Astrocyte (in vitro differentiated cells and primary cell): ENCODE measurements around the gene ASB10. TPM values are rescaled to one million over a fixed set of nuclear protein-coding genes. Genes with fewer than 3 reads are reported as not detected.

Experiments used
- DNase-seq: peaks from one replicate; pipeline ENCODE4 v3.0.0-alpha.2; 2010; ENCODE audit warnings: low read depth
- FAIRE-seq: peaks from 2 replicates; lab custom pipeline; 2011; peaks lifted over from hg19 to GRCh38; lab: Jason Lieb, UNC
- H2AFZ ChIP-seq: 2 replicates; pipeline ENCODE4 v1.6.0; 2012; ENCODE audit warnings: low read depth, low read length, inconsistent platforms
- H3K27ac ChIP-seq: 2 replicates; pipeline ENCODE4 v1.5.1; 2011; ENCODE audit warnings: low read depth, low read length, inconsistent platforms
- H3K27me3 ChIP-seq: 2 replicates; pipeline ENCODE4 v1.6.0; 2011; ENCODE audit warnings: low read length, inconsistent platforms; ENCODE audit not compliant: insufficient read depth
- H3K36me3 ChIP-seq: 2 replicates; pipeline ENCODE4 v1.5.1; 2011; ENCODE audit warnings: low read length, inconsistent platforms; ENCODE audit not compliant: insufficient read depth
- H3K4me1 ChIP-seq: 2 replicates; pipeline ENCODE4 v1.5.1; 2011; ENCODE audit warnings: low read length, inconsistent platforms; ENCODE audit not compliant: insufficient read depth
- H3K4me2 ChIP-seq: 2 replicates; pipeline ENCODE4 v1.6.0; 2012; ENCODE audit warnings: low read length, inconsistent platforms
- H3K4me3 ChIP-seq: 2 replicates; pipeline ENCODE4 v1.5.1; 2011; ENCODE audit warnings: low read depth, mild to moderate bottlenecking, low read length, inconsistent platforms; ENCODE audit not compliant: insufficient read depth
- H3K79me2 ChIP-seq: 2 replicates; pipeline ENCODE4 v1.6.0; 2012; ENCODE audit warnings: mild to moderate bottlenecking, low read length, inconsistent platforms; ENCODE audit not compliant: insufficient read depth
- H3K9ac ChIP-seq: 2 replicates; pipeline ENCODE4 v1.6.0; 2012; ENCODE audit warnings: mild to moderate bottlenecking, low read length, inconsistent platforms
- H3K9me3 ChIP-seq: 2 replicates; pipeline ENCODE4 v1.5.1; 2012; ENCODE audit warnings: low read depth, mild to moderate bottlenecking, low read length, inconsistent platforms; ENCODE audit not compliant: insufficient read depth
- H4K20me1 ChIP-seq: 2 replicates; pipeline ENCODE4 v1.6.0; 2012; ENCODE audit warnings: low read length, inconsistent platforms; ENCODE audit not compliant: insufficient read depth
- H3K27ac Mint-ChIP-seq: one replicate; pipeline ENCODE4 v1.8.0; 2021; ENCODE audit warnings: mild to moderate bottlenecking, mixed read lengths; ENCODE audit not compliant: unreplicated experiment
- H3K27me3 Mint-ChIP-seq: one replicate; pipeline ENCODE4 v1.8.0; 2021; ENCODE audit warnings: low read depth, mixed read lengths; ENCODE audit not compliant: unreplicated experiment
- H3K36me3 Mint-ChIP-seq: one replicate; pipeline ENCODE4 v1.8.0; 2021; ENCODE audit warnings: low read depth, mixed read lengths; ENCODE audit not compliant: unreplicated experiment
- H3K4me1 Mint-ChIP-seq: one replicate; pipeline ENCODE4 v1.8.0; 2021; ENCODE audit warnings: low read depth, mixed read lengths; ENCODE audit not compliant: unreplicated experiment
- H3K4me3 Mint-ChIP-seq: one replicate; pipeline ENCODE4 v1.8.0; 2021; ENCODE audit warnings: mild to moderate bottlenecking, moderate library complexity, mixed read lengths; ENCODE audit not compliant: unreplicated experiment
- H3K9me3 Mint-ChIP-seq: one replicate; pipeline ENCODE4 v1.8.0; 2021; ENCODE audit warnings: mild to moderate bottlenecking, mixed read lengths; ENCODE audit not compliant: unreplicated experiment
- EZH2 ChIP-seq: IDR thresholded peaks from 2 replicates; pipeline ENCODE4 v1.6.1; 2012; ENCODE audit warnings: mild to moderate bottlenecking, low read length, inconsistent platforms; ENCODE audit not compliant: insufficient read depth
- total RNA-seq: library from RNA; stranded (reverse); gene quantifications from 2 replicates; pipeline ENCODE4 v1.2.1, GENCODE V29; 2021
- TF ChIP-seq, protein P1 (sequence below): IDR thresholded peaks from 2 replicates; pipeline ENCODE4 v1.5.1; 2011; ENCODE audit warnings: low read depth, mild to moderate bottlenecking, inconsistent platforms, low read length, moderate library complexity; ENCODE audit not compliant: insufficient read depth

ASB10 gene
- total RNA-seq, 1 donor from 2014 or later: not detected

DNA sequence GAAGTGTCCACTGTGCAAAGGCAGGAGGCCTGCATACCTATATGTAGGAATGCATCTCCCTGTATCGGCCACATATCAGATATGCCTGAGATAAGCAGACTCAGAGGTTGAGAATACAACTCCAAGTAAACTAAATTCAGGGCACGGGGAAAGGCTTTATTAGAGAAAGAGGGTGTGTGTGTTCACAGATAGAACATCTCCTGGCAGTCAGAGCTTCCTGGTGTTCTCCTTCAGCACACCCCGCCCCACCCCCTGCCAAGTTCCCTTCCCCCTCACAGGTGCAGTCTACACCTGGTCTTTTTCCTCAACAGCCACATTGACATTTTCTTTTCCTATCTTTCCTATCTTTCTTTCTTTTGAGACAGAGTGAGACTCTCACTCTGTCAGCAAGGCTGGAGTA lies 36.7 kb downstream of the ASB10 start:
- TF ChIP-seq, protein P1, sequence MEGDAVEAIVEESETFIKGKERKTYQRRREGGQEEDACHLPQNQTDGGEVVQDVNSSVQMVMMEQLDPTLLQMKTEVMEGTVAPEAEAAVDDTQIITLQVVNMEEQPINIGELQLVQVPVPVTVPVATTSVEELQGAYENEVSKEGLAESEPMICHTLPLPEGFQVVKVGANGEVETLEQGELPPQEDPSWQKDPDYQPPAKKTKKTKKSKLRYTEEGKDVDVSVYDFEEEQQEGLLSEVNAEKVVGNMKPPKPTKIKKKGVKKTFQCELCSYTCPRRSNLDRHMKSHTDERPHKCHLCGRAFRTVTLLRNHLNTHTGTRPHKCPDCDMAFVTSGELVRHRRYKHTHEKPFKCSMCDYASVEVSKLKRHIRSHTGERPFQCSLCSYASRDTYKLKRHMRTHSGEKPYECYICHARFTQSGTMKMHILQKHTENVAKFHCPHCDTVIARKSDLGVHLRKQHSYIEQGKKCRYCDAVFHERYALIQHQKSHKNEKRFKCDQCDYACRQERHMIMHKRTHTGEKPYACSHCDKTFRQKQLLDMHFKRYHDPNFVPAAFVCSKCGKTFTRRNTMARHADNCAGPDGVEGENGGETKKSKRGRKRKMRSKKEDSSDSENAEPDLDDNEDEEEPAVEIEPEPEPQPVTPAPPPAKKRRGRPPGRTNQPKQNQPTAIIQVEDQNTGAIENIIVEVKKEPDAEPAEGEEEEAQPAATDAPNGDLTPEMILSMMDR: no peak
- TF ChIP-seq EZH2: no peak
- FAIRE-seq (no peak), DNase-seq (no peak)
- Mint-ChIP-seq H3K4me3 (no peak overlapping the region), H3K4me1 (no peaks in the 10 kb centered on the region), H3K36me3 (peaks cover 10% of the 10 kb centered on the region), H3K27me3 (peaks cover 27% of the 10 kb centered on the region), H3K9me3 (no peaks in the 10 kb centered on the region), H3K27ac (no peak overlapping the region)
- H4K20me1 ChIP-seq: peaks cover 10% of the 10 kb centered on the region
- no peak overlapping the region for H3K9ac ChIP-seq
- no peaks in the 10 kb centered on the region for H3K4me1 ChIP-seq
- H3K27me3 ChIP-seq: peaks cover 40% of the 10 kb centered on the region
- no peaks in the 10 kb centered on the region for H3K36me3 ChIP-seq
- H3K4me3 ChIP-seq: no peak overlapping the region
- H3K27ac ChIP-seq: no peak overlapping the region
- no peaks in the 10 kb centered on the region for H3K9me3 ChIP-seq
- no peak overlapping the region for H3K4me2 ChIP-seq
- H2AFZ ChIP-seq: no peak overlapping the region
- H3K79me2 ChIP-seq: no peaks in the 10 kb centered on the region

DNA sequence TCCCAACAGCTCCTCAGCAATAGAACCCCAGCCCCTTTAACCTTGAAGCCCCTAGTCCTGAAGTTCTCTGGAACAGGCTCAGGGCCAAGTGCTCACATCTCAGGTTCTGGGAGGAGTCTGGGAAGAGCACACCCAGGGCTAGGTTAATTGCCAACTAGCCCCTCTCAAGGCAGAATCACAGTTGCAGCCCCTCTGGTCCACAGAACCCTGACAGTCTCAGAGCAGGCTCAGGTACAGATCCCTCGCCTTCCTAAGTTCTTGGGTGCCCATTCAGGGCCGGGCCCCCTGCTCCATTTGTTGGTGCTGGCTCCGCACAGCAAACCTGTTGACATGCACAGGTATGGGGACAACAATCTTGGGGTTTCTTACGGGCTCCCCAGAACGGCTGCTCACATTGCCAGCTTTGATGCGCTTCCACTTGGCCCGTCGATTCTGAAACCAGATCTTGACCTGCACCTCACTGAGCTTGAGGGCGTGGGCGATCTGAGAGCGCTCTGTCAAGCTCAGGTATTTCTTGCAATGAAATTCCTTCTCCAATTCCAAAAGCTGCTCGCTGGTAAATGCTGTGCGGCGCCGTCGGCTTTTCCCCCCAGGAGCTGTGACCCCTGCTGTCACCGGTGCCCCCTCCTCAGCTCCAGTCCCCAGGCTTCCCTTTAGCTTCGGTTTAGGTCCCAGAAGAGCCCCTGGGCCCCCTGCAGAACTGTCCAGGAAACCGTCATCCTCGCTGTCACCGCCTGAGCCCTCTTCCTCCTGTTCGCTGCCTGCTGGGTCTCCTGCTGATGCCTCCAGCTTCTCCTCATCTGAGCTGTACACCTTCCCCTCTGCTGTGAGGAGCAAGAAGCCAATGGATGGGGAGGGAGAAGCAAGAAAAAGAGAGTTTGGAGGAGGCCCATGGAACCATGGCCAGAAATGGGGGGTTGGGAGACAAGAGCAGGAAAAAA lies 38.5 kb downstream of the ASB10 start:
- H3K4me1 ChIP-seq: no peaks in the 10 kb centered on the region
- H4K20me1 ChIP-seq: peaks cover 10% of the 10 kb centered on the region
- no peak overlapping the region for H3K9ac ChIP-seq
- DNase-seq: no peak
- no peak overlapping the region for H2AFZ ChIP-seq
- H3K36me3 ChIP-seq: no peaks in the 10 kb centered on the region
- Mint-ChIP-seq H3K27me3 (peaks cover 17% of the 10 kb centered on the region), H3K9me3 (no peaks in the 10 kb centered on the region), H3K27ac (no peak overlapping the region), H3K36me3 (peaks cover 13% of the 10 kb centered on the region), H3K4me1 (no peaks in the 10 kb centered on the region), H3K4me3 (no peak overlapping the region)
- no peak overlapping the region for H3K4me3 ChIP-seq
- no peak overlapping the region for H3K27ac ChIP-seq
- no peak overlapping the region for H3K4me2 ChIP-seq
- H3K79me2 ChIP-seq: no peaks in the 10 kb centered on the region
- H3K27me3 ChIP-seq: peaks cover 33% of the 10 kb centered on the region
- TF ChIP-seq, protein P1: no peak
- no peak for TF ChIP-seq EZH2
- H3K9me3 ChIP-seq: no peaks in the 10 kb centered on the region
- no peak for FAIRE-seq

DNA sequence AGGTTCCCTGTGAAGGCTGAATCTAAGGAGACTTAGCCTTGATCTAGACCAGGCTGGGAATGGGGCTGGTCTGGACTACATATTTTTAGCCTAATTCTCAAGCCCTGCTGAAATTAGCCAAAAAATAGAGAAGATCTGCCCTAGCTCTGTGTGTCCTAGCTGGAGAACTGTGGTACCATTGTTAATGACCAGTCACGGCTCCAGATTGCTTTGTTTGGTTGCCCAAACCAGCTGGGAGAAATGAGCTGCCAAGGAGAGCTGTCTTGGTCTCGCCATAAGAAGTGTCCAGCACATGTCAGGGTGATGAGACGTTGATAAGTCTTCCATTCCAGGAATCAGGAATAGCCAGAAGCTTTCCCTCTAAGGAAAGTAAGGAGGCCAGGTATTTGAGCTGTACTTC lies 40.3 kb downstream of the ASB10 start:
- H3K27me3 ChIP-seq: peaks cover 22% of the 10 kb centered on the region
- Mint-ChIP-seq H3K27me3 (peaks cover 17% of the 10 kb centered on the region), H3K36me3 (peaks cover 21% of the 10 kb centered on the region), H3K4me3 (no peak overlapping the region), H3K4me1 (no peaks in the 10 kb centered on the region), H3K9me3 (no peaks in the 10 kb centered on the region), H3K27ac (peak overlapping the region; percentile 23)
- peaks cover 14% of the 10 kb centered on the region for H4K20me1 ChIP-seq
- TF ChIP-seq, protein P1: no peak
- TF ChIP-seq EZH2: no peak
- no peaks in the 10 kb centered on the region for H3K4me1 ChIP-seq
- FAIRE-seq (no peak), DNase-seq (no peak)
- H3K36me3 ChIP-seq: no peaks in the 10 kb centered on the region
- no peak overlapping the region for H3K4me2 ChIP-seq
- no peak overlapping the region for H2AFZ ChIP-seq
- H3K27ac ChIP-seq: no peak overlapping the region
- H3K9ac ChIP-seq: no peak overlapping the region
- no peak overlapping the region for H3K4me3 ChIP-seq
- H3K9me3 ChIP-seq: no peaks in the 10 kb centered on the region
- H3K79me2 ChIP-seq: no peaks in the 10 kb centered on the region
